GM10248 (cell line): Measurements from ENCODE around the gene UNC13C.

Experiments used
- CTCF ChIA-PET: fragments of 300-600 bp; sonication (Branson Sonifier 250); formaldehyde crosslinking; extraction: SDS; loops from one replicate; lab custom pipeline; 2021; ENCODE audit warnings: antibody characterized with exemption; lab: Yijun Ruan, JAX
- POLR2A ChIA-PET: fragments of 350-650 bp; sonication (Branson Sonifier 250); formaldehyde crosslinking; extraction: SDS; loops from one replicate; lab custom pipeline; 2020; ENCODE audit warnings: antibody characterized with exemption; lab: Yijun Ruan, JAX
- DNase-seq: peaks from one replicate; pipeline ENCODE4 v3.0.0; 2012; ENCODE audit errors: extremely low spot score
- TF ChIP-seq, protein P1 (sequence below): IDR thresholded peaks from 2 replicates; pipeline ENCODE4 v1.5.1; 2012; ENCODE audit warnings: mild to moderate bottlenecking, low read depth; ENCODE audit errors: extremely low read depth, missing control alignments, control extremely low read depth

Gene UNC13C

DNA sequence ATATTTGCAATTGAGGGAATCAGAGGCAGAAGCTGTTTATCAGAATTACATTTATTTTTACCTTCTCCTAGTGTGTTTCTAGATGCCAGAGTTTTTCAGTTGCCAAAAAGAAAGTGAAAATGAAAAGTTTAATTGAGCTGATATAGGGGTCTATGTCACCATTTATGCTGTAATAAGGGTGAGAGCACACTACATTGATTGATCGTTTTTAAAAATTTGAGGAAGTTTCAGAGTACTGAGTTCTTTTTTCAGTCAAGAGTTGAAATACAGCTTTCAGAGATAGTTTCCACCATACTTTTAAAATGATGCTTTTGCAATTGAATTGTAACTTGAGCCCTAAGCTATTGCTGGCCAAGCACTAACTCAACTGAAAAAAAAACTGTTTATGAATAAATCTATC is 326.9 kb downstream of the UNC13C start:
- ChIA-PET POLR2A (no interaction called here), CTCF (no interaction called here)
- no peak for DNase-seq
- TF ChIP-seq, protein P1, sequence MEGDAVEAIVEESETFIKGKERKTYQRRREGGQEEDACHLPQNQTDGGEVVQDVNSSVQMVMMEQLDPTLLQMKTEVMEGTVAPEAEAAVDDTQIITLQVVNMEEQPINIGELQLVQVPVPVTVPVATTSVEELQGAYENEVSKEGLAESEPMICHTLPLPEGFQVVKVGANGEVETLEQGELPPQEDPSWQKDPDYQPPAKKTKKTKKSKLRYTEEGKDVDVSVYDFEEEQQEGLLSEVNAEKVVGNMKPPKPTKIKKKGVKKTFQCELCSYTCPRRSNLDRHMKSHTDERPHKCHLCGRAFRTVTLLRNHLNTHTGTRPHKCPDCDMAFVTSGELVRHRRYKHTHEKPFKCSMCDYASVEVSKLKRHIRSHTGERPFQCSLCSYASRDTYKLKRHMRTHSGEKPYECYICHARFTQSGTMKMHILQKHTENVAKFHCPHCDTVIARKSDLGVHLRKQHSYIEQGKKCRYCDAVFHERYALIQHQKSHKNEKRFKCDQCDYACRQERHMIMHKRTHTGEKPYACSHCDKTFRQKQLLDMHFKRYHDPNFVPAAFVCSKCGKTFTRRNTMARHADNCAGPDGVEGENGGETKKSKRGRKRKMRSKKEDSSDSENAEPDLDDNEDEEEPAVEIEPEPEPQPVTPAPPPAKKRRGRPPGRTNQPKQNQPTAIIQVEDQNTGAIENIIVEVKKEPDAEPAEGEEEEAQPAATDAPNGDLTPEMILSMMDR, result no peak

DNA sequence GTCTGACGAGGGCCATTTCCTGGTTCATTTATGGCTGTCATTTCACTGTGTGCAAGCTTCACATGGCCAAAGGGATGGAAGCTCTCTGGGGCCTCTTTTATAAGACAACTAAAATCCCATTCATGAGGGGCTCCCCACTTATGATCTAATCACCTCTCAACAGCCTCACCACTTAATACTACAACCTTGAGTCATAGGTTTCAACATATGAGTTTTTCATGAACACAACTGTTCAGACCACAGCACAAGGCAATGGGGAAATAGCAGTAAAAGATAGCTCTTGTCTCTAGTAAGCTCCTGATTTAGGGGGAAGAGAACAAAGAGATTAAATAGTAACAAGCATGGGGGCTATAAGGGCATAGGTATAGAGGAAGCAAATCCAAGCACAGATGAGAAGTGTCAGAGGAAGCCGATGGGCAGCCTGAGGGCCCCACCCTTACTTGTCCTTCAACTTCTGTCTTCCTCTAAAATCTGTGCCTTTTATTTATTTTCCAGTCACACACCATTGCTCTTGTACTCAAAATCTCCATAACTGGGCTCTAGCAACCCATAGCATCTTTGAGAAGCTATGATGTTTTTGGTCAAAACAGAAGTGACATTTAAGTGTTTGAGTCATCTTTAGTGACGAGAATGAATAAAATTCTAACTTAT is 329.1 kb downstream of the UNC13C start:
- ChIA-PET POLR2A (no interaction called here), CTCF (interaction anchor here (1.0 kb wide), 1 partner anchor 19 kb away, joined by 4 read pairs; no protein-coding TSS in a partner anchor)
- TF ChIP-seq, protein P1, result no peak
- no peak for DNase-seq

DNA sequence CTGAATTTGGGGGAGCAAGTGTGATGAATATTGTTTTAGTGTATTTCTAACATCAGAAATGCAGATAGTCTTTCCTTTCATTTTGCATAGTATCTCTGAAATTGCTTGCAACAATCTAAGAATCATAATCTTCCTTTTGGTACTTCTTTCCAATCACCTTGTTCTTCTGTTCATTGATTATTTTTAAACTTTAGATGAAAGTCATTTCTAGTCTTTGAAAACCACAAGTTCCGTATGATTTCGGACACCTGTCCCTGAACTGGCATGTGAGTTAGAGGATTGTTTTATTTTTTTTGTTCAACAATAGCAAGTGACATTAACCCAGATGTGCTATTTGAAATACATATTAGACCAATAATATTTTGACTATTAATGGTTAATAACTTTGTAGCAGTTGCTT is 329.7 kb downstream of the UNC13C start:
- POLR2A ChIA-PET, result no interaction called here
- no peak for DNase-seq
- CTCF ChIA-PET, result interaction anchor here (1.0 to 1.2 kb wide), 2 partner anchors 8 to 20 kb away, joined by 3 to 4 read pairs; no protein-coding TSS in a partner anchor
- TF ChIP-seq, protein P1, result no peak

DNA sequence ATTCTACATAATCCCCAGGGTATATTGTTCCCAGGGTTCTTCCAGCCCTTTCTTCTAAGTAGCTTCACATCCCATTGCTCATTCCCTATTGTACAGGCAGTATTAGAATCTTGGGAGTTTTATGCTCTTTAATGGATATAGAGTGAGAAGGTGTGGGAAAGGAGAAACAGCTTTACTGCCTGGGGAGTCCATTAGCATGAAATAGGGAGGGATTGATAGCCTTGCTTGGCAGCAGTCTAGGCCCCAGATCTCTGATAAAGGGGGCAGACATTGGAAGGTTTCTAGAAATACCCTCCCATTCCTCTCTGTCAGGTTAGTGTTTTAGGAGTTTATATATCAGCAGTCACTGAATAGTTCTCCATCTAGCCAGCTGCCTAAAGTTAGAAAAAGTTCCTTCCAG is 334.3 kb downstream of the UNC13C start:
- DNase-seq, result no peak
- CTCF ChIA-PET, result interaction anchor here (1.1 kb wide), 1 partner anchor 9 kb away, joined by 6 read pairs; no protein-coding TSS in a partner anchor
- POLR2A ChIA-PET, result no interaction called here
- TF ChIP-seq, protein P1, result no peak

DNA sequence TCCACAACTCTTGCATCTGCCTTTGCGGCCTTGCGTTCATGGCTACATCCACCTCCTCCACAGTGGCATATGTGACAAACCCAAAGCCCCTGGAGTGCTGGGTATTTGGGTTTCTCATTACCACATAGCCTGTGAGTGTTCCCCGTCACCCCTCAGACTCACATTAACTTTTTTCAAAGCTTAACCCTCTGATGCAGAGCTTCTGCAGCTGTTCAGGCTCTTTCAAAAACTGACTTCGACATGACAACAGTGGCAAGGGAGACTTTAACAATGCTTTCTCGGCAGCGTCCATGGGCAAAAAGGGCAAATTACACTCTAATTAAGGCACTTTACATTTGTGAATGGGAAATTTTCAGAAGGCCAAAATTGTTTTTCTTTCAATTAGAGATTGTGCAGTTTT is 343.2 kb downstream of the UNC13C start:
- CTCF ChIA-PET, result interaction anchor here (1.3 to 2.0 kb wide), 3 partner anchors 9 to 34 kb away, joined by 4 to 6 read pairs (median 4); no protein-coding TSS in a partner anchor
- POLR2A ChIA-PET, result no interaction called here

DNA sequence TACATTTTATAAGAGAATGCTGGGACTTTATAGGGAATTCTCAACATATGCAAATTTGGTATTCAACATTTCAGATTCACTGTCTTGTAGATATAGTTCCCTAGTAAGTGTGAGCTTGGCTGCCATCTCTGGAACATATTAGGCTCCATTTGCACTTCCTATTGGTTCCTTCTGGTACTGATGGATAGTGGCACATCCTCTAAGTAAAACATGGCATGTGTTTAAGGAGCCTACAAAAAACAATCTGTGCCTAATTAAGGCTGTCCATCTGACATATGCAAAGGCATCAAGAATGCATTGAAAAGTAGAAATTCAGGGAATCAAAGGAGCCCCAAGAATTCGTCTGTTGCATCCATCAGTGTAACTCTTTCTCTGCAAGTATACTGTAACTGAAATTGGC is 344.1 kb downstream of the UNC13C start:
- TF ChIP-seq, protein P1, result no peak
- no peak for DNase-seq
- ChIA-PET POLR2A (no interaction called here), CTCF (interaction anchor here (2.0 kb wide), 1 partner anchor 10 kb away, joined by 6 read pairs; no protein-coding TSS in a partner anchor)

More for the DNA sequence above, 343.2 kb downstream of the UNC13C start:
- no peak for DNase-seq
- TF ChIP-seq, protein P1, result no peak
